IMR-90 (cell line): Measurements from ENCODE around the gene VTN. TPM values are rescaled to one million over a fixed set of nuclear protein-coding genes. Genes with fewer than 3 reads are reported as not detected.

Experiments
- ATAC-seq: fragments of 200-7000 bp; cut with Tn5 transposase; 2 replicates; pipeline ENCODE4 v1.9.1; 2020; ENCODE audit warnings: low read depth, mild to moderate bottlenecking, moderate library complexity
- BruUV-seq: library from RNA; stranded (reverse); fragments of 400-500 nt; replicated peaks from 2 replicates; lab custom pipeline; 2021; lab: Mats Ljungman, UMichigan
- CTCF ChIA-PET: fragments of 300-600 bp; formaldehyde crosslinking; extraction: SDS; loops from one replicate; lab custom pipeline; 2021; ENCODE audit warnings: antibody characterized with exemption; lab: Yijun Ruan, JAX
- POLR2A ChIA-PET: fragments of 300-600 bp; sonication (Branson Sonifier 250); formaldehyde crosslinking; loops from one replicate; lab custom pipeline; 2022; ENCODE audit warnings: antibody characterized with exemption; ENCODE audit not compliant: unreplicated experiment; lab: Charles Lee
- DNase-seq: peaks from one replicate; pipeline ENCODE4 v3.0.0; 2013
- H2AFZ ChIP-seq: replicated peaks from 2 replicates; pipeline ENCODE3; 2013; ENCODE audit warnings: low read length, mild to moderate bottlenecking; ENCODE audit not compliant: poor library complexity
- H2AK5ac ChIP-seq: 2 replicates; pipeline ENCODE4 v1.6.1; 2013; ENCODE audit warnings: low read depth, low read length, inconsistent platforms
- H2AK9ac ChIP-seq: replicated peaks from 2 replicates; pipeline ENCODE3; 2013; ENCODE audit warnings: mild to moderate bottlenecking, low read depth, low read length, moderate library complexity; ENCODE audit not compliant: poor library complexity
- H2BK120ac ChIP-seq: 2 replicates; pipeline ENCODE4 v1.6.1; 2013; ENCODE audit warnings: low read depth, low read length, inconsistent platforms
- H2BK15ac ChIP-seq: 3 replicates; pipeline ENCODE4 v1.6.1; 2013; ENCODE audit warnings: low read depth, low read length, inconsistent platforms
- H2BK20ac ChIP-seq: 2 replicates; pipeline ENCODE4 v1.6.1; 2013; ENCODE audit warnings: low read depth, mild to moderate bottlenecking, inconsistent platforms, low read length, moderate library complexity
- H2BK5ac ChIP-seq: 2 replicates; pipeline ENCODE4 v1.6.1; 2013; ENCODE audit warnings: mild to moderate bottlenecking, low read depth, low read length, inconsistent platforms; ENCODE audit not compliant: poor library complexity, severe bottlenecking
- H3K14ac ChIP-seq: replicated peaks from 2 replicates; pipeline ENCODE4 v1.6.1; 2013; ENCODE audit warnings: low read depth, low read length, inconsistent platforms
- H3K18ac ChIP-seq: 2 replicates; pipeline ENCODE4 v1.6.1; 2013; ENCODE audit warnings: low read depth, low read length, control low read depth
- H3K23ac ChIP-seq: 2 replicates; pipeline ENCODE4 v1.6.1; 2013; ENCODE audit warnings: low read depth, low read length, inconsistent platforms
- H3K27ac ChIP-seq: 2 replicates; pipeline ENCODE4 v1.5.1; 2013; ENCODE audit warnings: mild to moderate bottlenecking, control low read depth, low read length; ENCODE audit not compliant: insufficient read depth
- H3K27me3 ChIP-seq: 2 replicates; pipeline ENCODE4 v1.6.1; 2013; ENCODE audit warnings: low read length; ENCODE audit not compliant: control insufficient read depth, insufficient read depth
- H3K36me3 ChIP-seq: 2 replicates; pipeline ENCODE4 v1.6.1; 2013; ENCODE audit warnings: low read length, mixed read lengths; ENCODE audit not compliant: control insufficient read depth, insufficient read depth
- H3K4ac ChIP-seq: 2 replicates; pipeline ENCODE4 v1.6.1; 2013; ENCODE audit warnings: low read depth, low read length, inconsistent platforms
- H3K4me1 ChIP-seq: 2 replicates; pipeline ENCODE4 v1.6.1; 2013; ENCODE audit warnings: low read length, mixed read lengths; ENCODE audit not compliant: control insufficient read depth, insufficient read depth
- H3K4me2 ChIP-seq: 2 replicates; pipeline ENCODE4 v1.6.1; 2013; ENCODE audit warnings: low read depth, mild to moderate bottlenecking, control low read depth, low read length, moderate library complexity
- H3K4me3 ChIP-seq: 2 replicates; pipeline ENCODE4 v1.5.1; 2013; ENCODE audit warnings: low read depth, mild to moderate bottlenecking, control low read depth, low read length, moderate library complexity; ENCODE audit not compliant: insufficient read depth
- H3K56ac ChIP-seq: 2 replicates; pipeline ENCODE4 v1.6.1; 2013; ENCODE audit warnings: low read length, inconsistent platforms; ENCODE audit not compliant: insufficient read depth; ENCODE audit errors: extremely low read depth
- H3K79me1 ChIP-seq, 2 experiments: 2 replicates each; pipeline ENCODE4 v1.6.1; 2013; ENCODE audit warnings: low read length in 2 of 2, inconsistent platforms in 1 of 2, low read depth in 1 of 2
- H3K9ac ChIP-seq: 2 replicates; pipeline ENCODE4 v1.6.1; 2013; ENCODE audit warnings: low read depth, low read length, control low read depth
- H3K9me1 ChIP-seq: 2 replicates; pipeline ENCODE4 v1.6.1; 2013; ENCODE audit warnings: low read length, inconsistent platforms; ENCODE audit not compliant: insufficient read depth
- H3K9me3 ChIP-seq: 2 replicates; pipeline ENCODE4 v1.6.1; 2013; ENCODE audit warnings: low read length; ENCODE audit not compliant: control insufficient read depth, insufficient read depth
- H4K20me1 ChIP-seq: 2 replicates; pipeline ENCODE4 v1.6.1; 2013; ENCODE audit warnings: low read length, inconsistent platforms; ENCODE audit not compliant: insufficient read depth
- H4K5ac ChIP-seq: 2 replicates; pipeline ENCODE4 v1.6.1; 2013; ENCODE audit warnings: mild to moderate bottlenecking, low read depth, low read length, control low read depth
- H4K8ac ChIP-seq, 2 experiments: 2 replicates each; pipeline ENCODE4 v1.6.1; 2013; ENCODE audit warnings: low read depth in 2 of 2, low read length in 2 of 2, control low read depth in 1 of 2, inconsistent platforms in 1 of 2
- H4K91ac ChIP-seq: 2 replicates; pipeline ENCODE4 v1.6.1; 2013; ENCODE audit warnings: low read depth, low read length, inconsistent platforms; ENCODE audit not compliant: insufficient read depth
- FOS ChIP-seq: fragments of 150-350 bp; IDR thresholded peaks from 2 replicates; pipeline ENCODE4 v1.6.1; 2016; ENCODE audit warnings: low read depth, low read length
- MAFK ChIP-seq: IDR thresholded peaks from 2 replicates; pipeline ENCODE4 v1.6.1; 2012; ENCODE audit warnings: low read depth, low read length, improper control_type of control experiment
- MXI1 ChIP-seq: IDR thresholded peaks from 2 replicates; pipeline ENCODE4 v1.6.1; 2012; ENCODE audit warnings: low read depth, mild to moderate bottlenecking, low read length, moderate library complexity, borderline replicate concordance
- POLR2A ChIP-seq: IDR thresholded peaks from 2 replicates; pipeline ENCODE4 v1.6.1; 2012; ENCODE audit warnings: mild to moderate bottlenecking, low read depth, low read length
- USF2 ChIP-seq: fragments of 150-350 bp; IDR thresholded peaks from 2 replicates; pipeline ENCODE4 v1.6.1; 2017; ENCODE audit warnings: mild to moderate bottlenecking, antibody characterized with exemption, low read length, low read depth
- WGBS, 2 experiments: methylation state at CpG; one replicate each; pipeline versions ENCODE4 v1.1.5 to v1.1.7; 2013; ENCODE audit warnings: missing lambda C conversion rate in 2 of 2; ENCODE audit not compliant: insufficient read length in 1 of 2; ENCODE audit errors: extremely low coverage in 2 of 2; 5-methylcytosine and 5-hydroxymethylcytosine counted together
- dilution Hi-C: fragments of 300-500 bp; cut with HindIII; formaldehyde crosslinking; loops from one replicate; pipeline ENCODE4 v1.14.3; 2018; ENCODE audit warnings: low sequenced_read_pairs; ENCODE audit not compliant: unreplicated experiment
- in situ Hi-C: fragments of 300-500 bp; cut with MboI; formaldehyde crosslinking; loops from 3 replicates; pipeline ENCODE4 v1.14.3; 2019; ENCODE audit warnings: low sequenced_read_pairs, inconsistent platforms, mixed read lengths
- intact Hi-C: fragments of 100-400 bp; cut with micrococcal nuclease; formaldehyde crosslinking; loops from 2 replicates; pipeline ENCODE4 v1.10.0; 2022
- polyA plus RNA-seq, 3 experiments: library from polyadenylated mRNA; depleted of rRNA; stranded (reverse); fragments of >200 nt; gene quantifications; 2 replicates each; pipeline ENCODE4 v1.2.3, GENCODE V29; 2012; ENCODE audit warnings: low replicate concordance in 1 of 3
- total RNA-seq: library from RNA; depleted of rRNA; stranded (reverse); fragments of >200 nt; gene quantifications from 2 replicates; pipeline ENCODE4 v1.2.3, GENCODE V29; 2012

VTN gene
- total and polyA plus RNA-seq, 2 of the 4 experiments (the other 2 are of a cell fraction): 0.18 to 1.0 TPM

- intact Hi-C loops: loop anchor here (10.0 kb wide), 1 partner anchor 516 kb away; the partner anchor contains the start of gene NOS2
These were observed 49.7 kb downstream of the VTN start for GRCh38 chr17:28320215-28321061.

More at GRCh38 chr17:28320215-28321061, 49.7 kb downstream of the VTN start:
- Histone ChIP-seq H4K91ac (no peak overlapping the region), H3K9ac (no peak overlapping the region; the same call in 1 of the 2 replicates), H3K27me3 (no peaks in the 10 kb centered on the region), H3K9me1 (peaks cover 3% of the 10 kb centered on the region; the same call in 1 of the 2 replicates), H3K9me3 (no peaks in the 10 kb centered on the region), H4K20me1 (no peaks in the 10 kb centered on the region), H3K79me1 (peaks cover 21 to 22% of the 10 kb centered on the region in 2 experiments; a peak in 3 of 4 replicates), H2BK5ac (no peak overlapping the region), H3K4me1 (peaks cover 4% of the 10 kb centered on the region; the same call in 1 of the 2 replicates), H3K4me2 (peak overlapping the region; percentile 87), H3K4me3 (no peak overlapping the region), H3K36me3 (no peaks in the 10 kb centered on the region), H2AFZ (no peak overlapping the region), H3K23ac (no peak overlapping the region), H3K4ac (no peak overlapping the region), H4K8ac (peak overlapping the region in 1 of 2 experiments; percentile 9; a peak in 1 of 4 replicates), H2BK15ac (no peak overlapping the region), H3K27ac (no peak overlapping the region), H3K18ac (no peak overlapping the region), H2BK120ac (no peak overlapping the region), H2AK9ac (no peak overlapping the region), H3K56ac (no peak overlapping the region), H4K5ac (no peak overlapping the region), H2AK5ac (no peak overlapping the region; the same call in 1 of the 2 replicates), H2BK20ac (no peak overlapping the region), H3K14ac (no peak overlapping the region)
- dilution Hi-C loops: no loop called here
- in situ Hi-C loops: loop anchor here (10.0 kb wide), 1 partner anchor 276 kb away; the partner anchor contains the start of gene NLK
- ATAC-seq (no peak), DNase-seq (no peak)
- ChIA-PET POLR2A (no interaction called here), CTCF (interaction anchor here (0.6 to 1.1 kb wide), 2 partner anchors 9 to 15 kb away, joined by 3 read pairs; partner anchors contain the start of genes IFT20 and TNFAIP1)
- WGBS, 2 experiments: no CpG with 5 or more reads among the region's 8 CpGs
- TF ChIP-seq MAFK (no peak), POLR2A (no peak), USF2 (no peak), FOS (no peak), MXI1 (no peak)
- no TSS peak for BruUV-seq
